GM12891 (cell line): ENCODE data around the gene ZSCAN1.

Experiments
- POLR2A ChIP-seq: IDR thresholded peaks from 2 replicates; pipeline ENCODE4 v1.6.1; 2011; ENCODE audit warnings: low read depth, low read length, control low read depth
- POLR2AphosphoS5 ChIP-seq: IDR thresholded peaks from 2 replicates; pipeline ENCODE4 v1.6.1; 2011; ENCODE audit warnings: low read depth, low read length, control low read depth
- SPI1 ChIP-seq: IDR thresholded peaks from 2 replicates; pipeline ENCODE4 v1.6.1; 2011; ENCODE audit warnings: low read depth, low read length, control low read depth
- TAF1 ChIP-seq: IDR thresholded peaks from 2 replicates; pipeline ENCODE4 v1.6.1; 2011; ENCODE audit warnings: low read depth, low read length, control low read depth

- TF ChIP-seq TAF1 (no peak), SPI1 (no peak), POLR2A (no peak), POLR2AphosphoS5 (no peak)
These were observed 11.6 kb upstream of the ZSCAN1 start for GRCh38 chr19:58022283-58022660.
